Right lobe of liver (tissue), 6 donors: ENCODE results near the gene CLEC7A. TPM values are rescaled to one million over a fixed set of nuclear protein-coding genes. Genes with fewer than 3 reads are reported as not detected.

ENCODE experiments used
- ATAC-seq, 4 donors: fragments of 200-7000 bp; cut with Tn5 transposase; one replicate each; pipeline ENCODE4 v1.9.1; 2020; ENCODE audit warnings: mild to moderate bottlenecking in 4 of 4, moderate library complexity in 4 of 4
- DNase-seq, 3 donors: peaks; one replicate each; pipeline ENCODE4 v3.0.0-alpha.2; 2020
- H3K27ac ChIP-seq, 3 donors: fragments of 200-600 bp; one replicate each; pipeline ENCODE4 v1.8.0; 2022
- H3K27me3 ChIP-seq, 2 donors: fragments of 200-600 bp; one replicate each; pipeline ENCODE4 v1.8.0; 2022
- H3K36me3 ChIP-seq, 4 donors: fragments of 200-600 bp; sonication (generic) in 1 of 4; one replicate each; pipeline versions ENCODE4 v1.5.1 to v1.8.0; 2017 to 2022; ENCODE audit warnings: control low read depth in 1 of 4
- H3K4me1 ChIP-seq, 4 donors: fragments of 200-600 bp; sonication (generic) in 1 of 4; one replicate each; pipeline versions ENCODE4 v1.5.1 to v1.8.0; 2017 to 2022; ENCODE audit warnings: control low read depth in 1 of 4
- H3K4me3 ChIP-seq, 3 donors: fragments of 200-600 bp; one replicate each; pipeline ENCODE4 v1.8.0; 2022
- H3K9me3 ChIP-seq, 4 donors: fragments of 200-600 bp; sonication (generic) in 1 of 4; one replicate each; pipeline versions ENCODE4 v1.5.1 to v1.8.0; 2017 to 2022; ENCODE audit warnings: control low read depth in 1 of 4
- CTCF ChIP-seq, 4 donors: fragments of 200-600 bp in 3 of 4; fragments of 450-650 bp in 1 of 4; IDR thresholded peaks; one replicate each; pipeline versions ENCODE4 v1.5.1 to v1.8.0; 2016 to 2022; ENCODE audit warnings: antibody characterized with exemption in 4 of 4, mild to moderate bottlenecking in 2 of 4
- POLR2A ChIP-seq: fragments of 450-650 bp; IDR thresholded peaks from one replicate; pipeline ENCODE4 v1.6.1; 2017; ENCODE audit warnings: antibody characterized with exemption, mild to moderate bottlenecking
- WGBS: methylation state at CpG from one replicate; pipeline ENCODE4 v1.1.6; 2018; ENCODE audit warnings: low coverage, low lambda C conversion rate; ENCODE audit not compliant: insufficient coverage; ENCODE audit errors: missing lambda C conversion rate; 5-methylcytosine and 5-hydroxymethylcytosine counted together
- intact Hi-C, 2 donors: fragments of 100-400 bp; cut with DNase I; formaldehyde crosslinking; loops; one replicate each; pipeline versions ENCODE4 v1.11.2 to v1.14.1; 2022
- total RNA-seq, 6 experiments: library from RNA; depleted of rRNA in 2 of 6; stranded (reverse); fragments of >200 nt in 2 of 6; fragmentation: NEBNext Ultra II Directional in 3 of 6; extraction: Animal tissue kit (Norgen Biotek cat#: 25700) in 3 of 6; gene quantifications; one replicate each; pipeline versions ENCODE4 v1.1.0 to v1.2.4, GENCODE V29; 2016 to 2023
- donor health status: DM: no; HTN: yes; CAD: no.
- donor health status: DM: no; HTN: no; CAD: no.
- donor health status: DM: no; HTN: no; CAD: no.
- donor health status: DM: no; HTN: yes; CAD: no.
- donor health status: DM: no; HTN: yes; CAD: no.

The CLEC7A gene
- total RNA-seq, 6 experiments from 2014 or later = 1.6 to 9.5 (median 3.8) TPM

DNA sequence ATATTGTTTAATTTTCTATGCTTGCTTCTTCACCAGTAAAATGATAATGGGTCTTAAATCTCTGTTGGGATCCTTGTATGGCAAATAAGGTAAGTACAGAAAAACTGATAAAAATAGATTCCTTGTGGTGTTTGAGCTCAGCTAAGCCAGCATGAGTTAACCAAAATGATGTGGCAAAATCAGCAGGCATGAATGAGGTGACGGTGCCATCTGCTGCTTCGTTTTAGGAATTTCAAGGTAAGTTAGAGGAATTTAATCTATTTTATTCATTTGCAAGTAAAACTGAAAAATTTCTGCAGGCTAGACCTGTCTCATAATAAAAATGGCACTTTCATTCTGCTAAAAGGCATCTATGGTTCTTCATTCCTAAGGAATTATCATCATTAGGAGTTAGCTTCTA is 10.0 kb upstream of the CLEC7A start:
- H3K4me3 ChIP-seq = no peak overlapping the region
- H3K36me3 ChIP-seq = no peaks in the 10 kb centered on the region
- peak; percentile 57 to 81 (median 61) for TF ChIP-seq CTCF (IDR thresholded peaks at IDR 0.05)
- no peak for TF ChIP-seq POLR2A
- DNase-seq (no peak), ATAC-seq (peak; percentile 74 to 91 (median 82))
- WGBS = 5% methylated on average over 2 of the region's 2 CpGs
- no peaks in the 10 kb centered on the region for H3K27me3 ChIP-seq
- H3K4me1 ChIP-seq = no peaks in the 10 kb centered on the region
- H3K9me3 ChIP-seq = no peaks in the 10 kb centered on the region
- no peak overlapping the region for H3K27ac ChIP-seq
- intact Hi-C loops = no loop called here

GRCh38 chr12:10136637-10137205 is 6.7 kb upstream of the CLEC7A start:
- no peaks in the 10 kb centered on the region for H3K27me3 ChIP-seq
- H3K4me3 ChIP-seq = no peak overlapping the region
- H3K9me3 ChIP-seq = no peaks in the 10 kb centered on the region
- H3K4me1 ChIP-seq = no peaks in the 10 kb centered on the region
- TF ChIP-seq CTCF (IDR thresholded peaks at IDR 0.05) (no peak), POLR2A (no peak)
- WGBS = 70% methylated on average over 11 of the region's 13 CpGs
- DNase-seq (no peak), ATAC-seq (peak in 3 of 4 donors; percentile 50 to 59 (median 59))
- no peaks in the 10 kb centered on the region for H3K36me3 ChIP-seq
- intact Hi-C loops = loop anchor here in 1 of 2 donors (10.0 kb wide), 1 partner anchor 102 kb away; the partner anchor contains the start of gene CLEC9A
- H3K27ac ChIP-seq = no peak overlapping the region

DNA sequence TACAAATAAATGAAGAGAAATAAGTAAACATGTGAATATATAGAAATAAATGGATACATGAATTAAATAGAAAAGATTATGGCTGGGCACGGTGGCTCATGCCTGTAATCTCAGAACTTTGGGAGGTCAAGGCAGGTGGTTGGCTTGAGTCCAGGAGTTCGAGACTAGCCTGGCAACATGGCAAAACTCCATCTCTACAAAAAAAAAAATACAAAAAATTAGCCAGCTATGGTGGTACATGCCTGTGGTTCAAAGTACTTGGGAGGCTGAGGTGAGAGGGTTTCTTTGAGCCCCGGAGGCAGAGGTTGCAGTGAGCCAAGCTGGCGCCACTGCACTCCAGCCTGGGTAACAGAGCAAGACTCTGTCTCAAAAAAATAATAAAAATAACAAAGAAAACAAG is 5.1 kb upstream of the CLEC7A start:
- H3K27ac ChIP-seq = no peak overlapping the region
- intact Hi-C loops = loop anchor here in 1 of 2 donors (10.0 kb wide), 1 partner anchor 100 kb away; the partner anchor contains the start of gene CLEC9A
- no peaks in the 10 kb centered on the region for H3K9me3 ChIP-seq
- TF ChIP-seq CTCF (IDR thresholded peaks at IDR 0.05) (no peak), POLR2A (no peak)
- no peaks in the 10 kb centered on the region for H3K4me1 ChIP-seq
- H3K36me3 ChIP-seq = no peaks in the 10 kb centered on the region
- 60% methylated on average over 4 of the region's 4 CpGs for WGBS
- DNase-seq = no peak
- no peak for ATAC-seq
- H3K27me3 ChIP-seq = no peaks in the 10 kb centered on the region
- H3K4me3 ChIP-seq = no peak overlapping the region

- WGBS = 75% methylated on average over 6 of the region's 6 CpGs
- no peaks in the 10 kb centered on the region for H3K27me3 ChIP-seq
- H3K36me3 ChIP-seq = no peaks in the 10 kb centered on the region
- no peak for DNase-seq
- H3K9me3 ChIP-seq = no peaks in the 10 kb centered on the region
- H3K4me3 ChIP-seq = no peak overlapping the region
- no peak overlapping the region for H3K27ac ChIP-seq
- no peaks in the 10 kb centered on the region for H3K4me1 ChIP-seq
- intact Hi-C loops = loop anchor here in 1 of 2 donors (10.0 kb wide), 1 partner anchor 98 kb away; the partner anchor contains the start of gene CLEC9A
- ATAC-seq = no peak
- TF ChIP-seq POLR2A (no peak), CTCF (IDR thresholded peaks at IDR 0.05) (no peak)
Measured at GRCh38 chr12:10132850-10133370, 2.9 kb upstream of the CLEC7A start.
